Activated CD4-positive, alpha-beta T cell treated with anti-CD3 and anti-CD28 coated beads, Interleukin-2, amount 50 U/mL, for 16 hours (primary cell): ENCODE data around the gene TMEM213.
A peak's percentile ranks its signal among the peaks of the same experiment; 100 is the strongest.
"Not testable (repeated sequence)": the region's sequence is repeated elsewhere in the genome, so short reads cannot be mapped to it uniquely, and the experiment has no call there.

Experiments
- DNase-seq: peaks from one replicate; pipeline ENCODE4 v3.0.0-alpha.2; 2020

Gene TMEM213

GRCh38 chr7:138797715-138798320 is at the start of gene TMEM213, which contains the start of gene ATP6V0A4:
TSS of gene TMEM213 (plus strand) at chr7:138797994. CDS start at chr7:138798105, 111 bp downstream.
TSS of gene ATP6V0A4 (minus strand) at chr7:138798196. CDS start at chr7:138771247, 26,949 bp downstream.
- no peak for DNase-seq

GRCh38 chr7:138748666-138749065 is 49.1 kb upstream of the TMEM213 start:
- DNase-seq, result no peak

- no peak for DNase-seq
Observed at GRCh38 chr7:138749960-138750359, 47.8 kb upstream of the TMEM213 start.

GRCh38 chr7:138750473-138750872 is 47.3 kb upstream of the TMEM213 start:
- DNase-seq, result no peak

- no peak for DNase-seq
Observed at GRCh38 chr7:138750901-138751464, 46.8 kb upstream of the TMEM213 start.

GRCh38 chr7:138752518-138753149 is 45.2 kb upstream of the TMEM213 start:
- peak; percentile 96 for DNase-seq

- DNase-seq, result no peak
Observed at GRCh38 chr7:138753150-138753518, 44.7 kb upstream of the TMEM213 start.

- peak; percentile 21 for DNase-seq
Observed at GRCh38 chr7:138753610-138754009, 44.2 kb upstream of the TMEM213 start.

- no peak for DNase-seq
Observed at GRCh38 chr7:138755331-138755747, 42.5 kb upstream of the TMEM213 start.

GRCh38 chr7:138755842-138756590 is 41.8 kb upstream of the TMEM213 start:
- no peak for DNase-seq

GRCh38 chr7:138756591-138757242 is 41.1 kb upstream of the TMEM213 start:
- peak; percentile 19 for DNase-seq

- DNase-seq, result no peak
Observed at GRCh38 chr7:138768241-138768640, 29.6 kb upstream of the TMEM213 start.

- DNase-seq, result no peak
Observed at GRCh38 chr7:138770904-138771303, 26.9 kb upstream of the TMEM213 start.

GRCh38 chr7:138773176-138773575 is 24.6 kb upstream of the TMEM213 start:
- no peak for DNase-seq

GRCh38 chr7:138773817-138774216 is 24.0 kb upstream of the TMEM213 start:
- no peak for DNase-seq

- no peak for DNase-seq
Observed at GRCh38 chr7:138776166-138776833, 21.5 kb upstream of the TMEM213 start.

- no peak for DNase-seq
Observed at GRCh38 chr7:138781004-138781403, 16.8 kb upstream of the TMEM213 start.

GRCh38 chr7:138784692-138785091 is 13.1 kb upstream of the TMEM213 start:
- DNase-seq, result no peak

GRCh38 chr7:138785587-138786437 is 12.0 kb upstream of the TMEM213 start:
- no peak for DNase-seq

GRCh38 chr7:138796038-138796615 is 1.7 kb upstream of the TMEM213 start:
- DNase-seq, result no peak

- DNase-seq, result not testable (repeated sequence)
Observed at GRCh38 chr7:138797046-138797445, 748 bp upstream of the TMEM213 start.
